ENCODE results near the gene IL25. TPM values are rescaled to one million over a fixed set of nuclear protein-coding genes. Genes with fewer than 3 reads are reported as not detected.
"Not testable (repeated sequence)": the region's sequence is repeated elsewhere in the genome, so short reads cannot be mapped to it uniquely, and the experiment has no call there.

IL25 gene
- total RNA-seq, 1 experiment from 2014 or later, result not detected

- in situ Hi-C loops (cut with HindIII; ENCODE audit: low sequenced_read_pairs), result no loop called here
- no peak for DNase-seq (ENCODE audit: low spot score)
These were observed 31.8 kb downstream of the IL25 start for GRCh38 chr14:23404331-23404900.

GRCh38 chr14:23405096-23405495 is 32.5 kb downstream of the IL25 start:
- in situ Hi-C loops (cut with HindIII; ENCODE audit: low sequenced_read_pairs), result no loop called here
- no peak for DNase-seq (ENCODE audit: low spot score)

- in situ Hi-C loops (cut with HindIII; ENCODE audit: low sequenced_read_pairs), result no loop called here
- no peak for DNase-seq (ENCODE audit: low spot score)
These were observed 33.0 kb downstream of the IL25 start for GRCh38 chr14:23405516-23406025.

- peak; percentile 11 for DNase-seq (ENCODE audit: low spot score)
- in situ Hi-C loops (cut with HindIII; ENCODE audit: low sequenced_read_pairs), result no loop called here
These were observed 33.6 kb downstream of the IL25 start for GRCh38 chr14:23406244-23406643.

- DNase-seq (ENCODE audit: low spot score), result no peak
- in situ Hi-C loops (cut with HindIII; ENCODE audit: low sequenced_read_pairs), result no loop called here
These were observed 34.2 kb downstream of the IL25 start for GRCh38 chr14:23406725-23407355.

GRCh38 chr14:23407516-23408306 is 35.1 kb downstream of the IL25 start, which contains the start of gene MYH6:
Gene MYH6 (minus strand): TSS chr14:23408273. CDS start chr14:23407223, 1,050 bp downstream.
- in situ Hi-C loops (cut with HindIII; ENCODE audit: low sequenced_read_pairs), result no loop called here
- no peak for DNase-seq (ENCODE audit: low spot score)

GRCh38 chr14:23408307-23408630 is 35.7 kb downstream of the IL25 start:
- in situ Hi-C loops (cut with HindIII; ENCODE audit: low sequenced_read_pairs), result no loop called here
- DNase-seq (ENCODE audit: low spot score), result no peak

- in situ Hi-C loops (cut with HindIII; ENCODE audit: low sequenced_read_pairs), result no loop called here
- DNase-seq (ENCODE audit: low spot score), result no peak
These were observed 36.9 kb downstream of the IL25 start for GRCh38 chr14:23409475-23409874.

- DNase-seq (ENCODE audit: low spot score), result no peak
- in situ Hi-C loops (cut with HindIII; ENCODE audit: low sequenced_read_pairs), result no loop called here
These were observed 37.5 kb downstream of the IL25 start for GRCh38 chr14:23409966-23410635.

GRCh38 chr14:23411563-23412525 is 39.2 kb downstream of the IL25 start:
- no peak for DNase-seq (ENCODE audit: low spot score)
- in situ Hi-C loops (cut with HindIII; ENCODE audit: low sequenced_read_pairs), result no loop called here

- in situ Hi-C loops (cut with HindIII; ENCODE audit: low sequenced_read_pairs), result no loop called here
- no peak for DNase-seq (ENCODE audit: low spot score)
These were observed 41.1 kb downstream of the IL25 start for GRCh38 chr14:23413681-23414080.

- no peak for DNase-seq (ENCODE audit: low spot score)
- in situ Hi-C loops (cut with HindIII; ENCODE audit: low sequenced_read_pairs), result no loop called here
These were observed 41.6 kb downstream of the IL25 start for GRCh38 chr14:23414254-23414653.

GRCh38 chr14:23414906-23415820 is 42.6 kb downstream of the IL25 start:
- no peak for DNase-seq (ENCODE audit: low spot score)
- in situ Hi-C loops (cut with HindIII; ENCODE audit: low sequenced_read_pairs), result no loop called here

GRCh38 chr14:23415821-23416778 is 43.5 kb downstream of the IL25 start:
- no peak for DNase-seq (ENCODE audit: low spot score)
- in situ Hi-C loops (cut with HindIII; ENCODE audit: low sequenced_read_pairs), result no loop called here

GRCh38 chr14:23416801-23417200 is 44.2 kb downstream of the IL25 start:
- in situ Hi-C loops (cut with HindIII; ENCODE audit: low sequenced_read_pairs), result no loop called here
- no peak for DNase-seq (ENCODE audit: low spot score)

GRCh38 chr14:23417269-23417668 is 44.7 kb downstream of the IL25 start:
- in situ Hi-C loops (cut with HindIII; ENCODE audit: low sequenced_read_pairs); DNase-seq (ENCODE audit: low spot score): not testable (repeated sequence)

- no peak for DNase-seq (ENCODE audit: low spot score)
- in situ Hi-C loops (cut with HindIII; ENCODE audit: low sequenced_read_pairs), result no loop called here
These were observed 45.4 kb downstream of the IL25 start for GRCh38 chr14:23418021-23418420.
